ENCODE data around the gene PIK3C3. TPM values are rescaled to one million over a fixed set of nuclear protein-coding genes. Genes with fewer than 3 reads are reported as not detected.
A peak's percentile ranks its signal among the peaks of the same experiment; 100 is the strongest.

PIK3C3 gene
- polyA plus RNA-seq, 1 of the 3 experiments (the other 2 are of a cell fraction), result 26.9 TPM

DNA sequence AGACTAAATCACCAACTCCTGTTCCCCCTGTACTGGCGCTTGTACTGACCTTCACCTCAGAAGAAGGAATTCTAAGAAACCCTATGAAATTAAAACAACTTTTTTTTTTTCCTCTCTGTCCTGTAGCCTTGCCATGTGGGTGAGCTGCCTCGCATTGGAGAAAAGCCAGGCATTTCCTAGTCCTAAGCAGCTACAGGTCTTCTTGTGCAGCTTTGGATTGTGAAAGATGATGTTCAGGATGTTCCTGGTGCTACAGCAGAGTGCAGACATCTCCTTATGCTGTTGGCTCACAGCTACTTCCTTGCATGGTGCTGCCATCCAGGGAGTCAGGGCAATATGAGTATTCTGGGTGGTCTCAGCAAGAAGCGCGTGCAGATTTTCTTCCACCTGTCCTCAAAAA is 11.9 kb downstream of the PIK3C3 start:
- H3K4me3 ChIP-seq (ENCODE audit: low read depth in 2 of 2, low read length in 1 of 2), result no peak overlapping the region
- ChIA-PET POLR2A (no interaction called here), CTCF (no interaction called here)
- H3K27ac ChIP-seq (ENCODE audit: low read depth in 2 of 2, low read length in 1 of 2), result peak overlapping the region in 1 of 2 experiments; percentile 53; a peak in 2 of 4 replicates
- H3K9ac ChIP-seq, result no peak overlapping the region
- H3K27me3 ChIP-seq (ENCODE audit: insufficient read depth), result no peaks in the 10 kb centered on the region
- no peaks in the 10 kb centered on the region for H3K9me2 ChIP-seq
- no peak for TF ChIP-seq RCOR1 (IDR thresholded peaks at IDR 0.05; ENCODE audit: low read length)
- no peak for TF ChIP-seq MEF2A (IDR thresholded peaks at IDR 0.05; ENCODE audit: borderline replicate concordance, low read depth)
- TF ChIP-seq RXRA (IDR thresholded peaks at IDR 0.05; ENCODE audit: borderline replicate concordance, low read depth), result no peak
- DNase-seq, result no peak
- H4K20me1 ChIP-seq (ENCODE audit: insufficient read depth), result peaks cover 6% of the 10 kb centered on the region; the same call in 1 of the 2 replicates
- peaks cover 11% of the 10 kb centered on the region for H3F3A ChIP-seq (replicated peaks; ENCODE audit: insufficient read depth)
- H3K36me3 ChIP-seq (replicated peaks in 1 of 2; ENCODE audit: control insufficient read depth in 1 of 2, insufficient read depth in 2 of 2, low read length in 1 of 2), result peaks cover 80 to 81% of the 10 kb centered on the region in 2 experiments
- 100% methylated on average over 2 of the region's 4 CpGs for WGBS (ENCODE audit: low lambda C conversion rate)
- H2AFZ ChIP-seq (ENCODE audit: low read depth), result no peak overlapping the region
- peaks cover 0 to 10% of the 10 kb centered on the region in 2 experiments; a peak in 3 of 4 replicates for H3K4me1 ChIP-seq (ENCODE audit: control insufficient read depth in 1 of 2, insufficient read depth in 2 of 2, low read depth in 1 of 2, low read length in 1 of 2)
- H3K4me2 ChIP-seq, result no peak overlapping the region
- peaks cover 77% of the 10 kb centered on the region for H3K79me2 ChIP-seq (ENCODE audit: insufficient read depth)
- no peaks in the 10 kb centered on the region for H3K9me3 ChIP-seq

- H3K27ac ChIP-seq (ENCODE audit: low read depth in 2 of 2, low read length in 1 of 2), result peak overlapping the region in 1 of 2 experiments; percentile 53; a peak in 2 of 4 replicates
- no peak overlapping the region for H2AFZ ChIP-seq (ENCODE audit: low read depth)
- H3K79me2 ChIP-seq (ENCODE audit: insufficient read depth), result peaks cover 77% of the 10 kb centered on the region
- TF ChIP-seq RFX5 (IDR thresholded peaks at IDR 0.05; ENCODE audit: low read length) (no peak), ZBTB33 (IDR thresholded peaks at IDR 0.05; ENCODE audit: borderline replicate concordance, low read depth) (no peak), GATA2 (CRISPR knock-in tag; IDR thresholded peaks at IDR 0.05) (no peak), EZH2phosphoT487 (IDR thresholded peaks at IDR 0.05; ENCODE audit: borderline replicate concordance, low read depth) (no peak), FOXJ3 (CRISPR knock-in tag; IDR thresholded peaks at IDR 0.05) (no peak), YY1 (IDR thresholded peaks at IDR 0.05; ENCODE audit: low read depth) (no peak)
- TF ChIP-seq, protein P1, sequence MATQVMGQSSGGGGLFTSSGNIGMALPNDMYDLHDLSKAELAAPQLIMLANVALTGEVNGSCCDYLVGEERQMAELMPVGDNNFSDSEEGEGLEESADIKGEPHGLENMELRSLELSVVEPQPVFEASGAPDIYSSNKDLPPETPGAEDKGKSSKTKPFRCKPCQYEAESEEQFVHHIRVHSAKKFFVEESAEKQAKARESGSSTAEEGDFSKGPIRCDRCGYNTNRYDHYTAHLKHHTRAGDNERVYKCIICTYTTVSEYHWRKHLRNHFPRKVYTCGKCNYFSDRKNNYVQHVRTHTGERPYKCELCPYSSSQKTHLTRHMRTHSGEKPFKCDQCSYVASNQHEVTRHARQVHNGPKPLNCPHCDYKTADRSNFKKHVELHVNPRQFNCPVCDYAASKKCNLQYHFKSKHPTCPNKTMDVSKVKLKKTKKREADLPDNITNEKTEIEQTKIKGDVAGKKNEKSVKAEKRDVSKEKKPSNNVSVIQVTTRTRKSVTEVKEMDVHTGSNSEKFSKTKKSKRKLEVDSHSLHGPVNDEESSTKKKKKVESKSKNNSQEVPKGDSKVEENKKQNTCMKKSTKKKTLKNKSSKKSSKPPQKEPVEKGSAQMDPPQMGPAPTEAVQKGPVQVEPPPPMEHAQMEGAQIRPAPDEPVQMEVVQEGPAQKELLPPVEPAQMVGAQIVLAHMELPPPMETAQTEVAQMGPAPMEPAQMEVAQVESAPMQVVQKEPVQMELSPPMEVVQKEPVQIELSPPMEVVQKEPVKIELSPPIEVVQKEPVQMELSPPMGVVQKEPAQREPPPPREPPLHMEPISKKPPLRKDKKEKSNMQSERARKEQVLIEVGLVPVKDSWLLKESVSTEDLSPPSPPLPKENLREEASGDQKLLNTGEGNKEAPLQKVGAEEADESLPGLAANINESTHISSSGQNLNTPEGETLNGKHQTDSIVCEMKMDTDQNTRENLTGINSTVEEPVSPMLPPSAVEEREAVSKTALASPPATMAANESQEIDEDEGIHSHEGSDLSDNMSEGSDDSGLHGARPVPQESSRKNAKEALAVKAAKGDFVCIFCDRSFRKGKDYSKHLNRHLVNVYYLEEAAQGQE (IDR thresholded peaks at IDR 0.05; ENCODE audit: low read depth, low read length), result no peak
- TF ChIP-seq, protein P2, sequence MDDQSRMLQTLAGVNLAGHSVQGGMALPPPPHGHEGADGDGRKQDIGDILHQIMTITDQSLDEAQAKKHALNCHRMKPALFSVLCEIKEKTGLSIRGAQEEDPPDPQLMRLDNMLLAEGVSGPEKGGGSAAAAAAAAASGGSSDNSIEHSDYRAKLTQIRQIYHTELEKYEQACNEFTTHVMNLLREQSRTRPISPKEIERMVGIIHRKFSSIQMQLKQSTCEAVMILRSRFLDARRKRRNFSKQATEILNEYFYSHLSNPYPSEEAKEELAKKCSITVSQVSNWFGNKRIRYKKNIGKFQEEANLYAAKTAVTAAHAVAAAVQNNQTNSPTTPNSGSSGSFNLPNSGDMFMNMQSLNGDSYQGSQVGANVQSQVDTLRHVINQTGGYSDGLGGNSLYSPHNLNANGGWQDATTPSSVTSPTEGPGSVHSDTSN (IDR thresholded peaks at IDR 0.05), result no peak
- ChIA-PET CTCF (no interaction called here), POLR2A (no interaction called here)
- H3K36me3 ChIP-seq (replicated peaks in 1 of 2; ENCODE audit: control insufficient read depth in 1 of 2, insufficient read depth in 2 of 2, low read length in 1 of 2), result peaks cover 79 to 80% of the 10 kb centered on the region in 2 experiments
- peaks cover 11% of the 10 kb centered on the region for H3F3A ChIP-seq (replicated peaks; ENCODE audit: insufficient read depth)
- no peaks in the 10 kb centered on the region for H3K27me3 ChIP-seq (ENCODE audit: insufficient read depth)
- H3K4me3 ChIP-seq (ENCODE audit: low read depth in 2 of 2, low read length in 1 of 2), result no peak overlapping the region
- H4K20me1 ChIP-seq (ENCODE audit: insufficient read depth), result peaks cover 5% of the 10 kb centered on the region; the same call in 1 of the 2 replicates
- peaks cover 0 to 7% of the 10 kb centered on the region in 2 experiments; a peak in 3 of 4 replicates for H3K4me1 ChIP-seq (ENCODE audit: control insufficient read depth in 1 of 2, insufficient read depth in 2 of 2, low read depth in 1 of 2, low read length in 1 of 2)
- H3K9ac ChIP-seq, result no peak overlapping the region
- no peaks in the 10 kb centered on the region for H3K9me3 ChIP-seq
- no peak for DNase-seq
- H3K9me2 ChIP-seq, result no peaks in the 10 kb centered on the region
- WGBS (ENCODE audit: low lambda C conversion rate), result 64% methylated on average over 2 of the region's 2 CpGs
- no peak overlapping the region for H3K4me2 ChIP-seq
Observed at GRCh38 chr18:41967680-41968079, 12.6 kb downstream of the PIK3C3 start.

Data from SK-N-SH (cell line).